K562 (cell line): Measurements from ENCODE around the gene RXRB. TPM values are rescaled to one million over a fixed set of nuclear protein-coding genes. Genes with fewer than 3 reads are reported as not detected.

Source experiments
- CBX3 ChIP-seq, 2 experiments: IDR thresholded peaks; 1 replicate in 1 of 2; 2 replicates in 1 of 2; pipeline ENCODE4 v1.6.1; 2012; ENCODE audit warnings: inconsistent platforms in 2 of 2, low read length in 2 of 2, borderline replicate concordance in 1 of 2, control low read depth in 1 of 2
- HIVEP1 ChIP-seq: fragments of 250-450 bp; sonication (Bioruptor Pico); IDR thresholded peaks from 2 replicates; pipeline ENCODE4 v1.4.0; 2020; ENCODE audit warnings: mild to moderate bottlenecking
- TARDBP ChIP-seq: fragments of 450-650 bp; IDR thresholded peaks from 2 replicates; pipeline ENCODE4 v1.6.1; 2016
- ZNF263 ChIP-seq: sonication (generic); formaldehyde crosslinking; IDR thresholded peaks from 2 replicates; pipeline ENCODE4 v1.8.0; 2022; ENCODE audit warnings: mild to moderate bottlenecking, missing genetic modification reagents, borderline replicate concordance
- polyA plus RNA-seq, 8 experiments: library from polyadenylated mRNA; depleted of rRNA in 4 of 8; stranded (reverse) in 5 of 8; unstranded in 3 of 8; fragments of >200 nt; fragmentation: Nextera tagmentation in 2 of 8; fragmentation: Illumina TruSeq in 1 of 8; extraction: Ambion mirVana in 2 of 8; extraction: Trizol in 1 of 8; gene quantifications; 2 replicates each; pipeline versions ENCODE4 v1.2.1 to v1.2.3, GENCODE V29; 2011 to 2014; ENCODE audit warnings: inconsistent platforms in 1 of 8, missing spikeins in 1 of 8
- total RNA-seq, 7 experiments: library from RNA; depleted of rRNA in 6 of 7; stranded (reverse); fragments of >200 nt in 6 of 7; fragmentation: Illumina TruSeq in 2 of 7; extraction: Trizol in 2 of 7; gene quantifications; 2 replicates each; pipeline versions ENCODE4 v1.2.1 to v1.2.3, GENCODE V29; 2011 to 2021; ENCODE audit warnings: low replicate concordance in 1 of 7
- TF ChIP-seq, protein P1 (sequence below): fragments of 450-650 bp; IDR thresholded peaks from 2 replicates; pipeline ENCODE4 v1.6.1; 2014; ENCODE audit warnings: low read depth, mild to moderate bottlenecking, moderate library complexity, borderline replicate concordance
- TF ChIP-seq, protein P2 (sequence below): fragments of 450-650 bp; IDR thresholded peaks from 2 replicates; pipeline ENCODE4 v1.6.1; 2018; ENCODE audit not compliant: partially characterized antibody
- TF ChIP-seq, protein P3 (sequence below): fragments of 250-450 bp; sonication (Bioruptor Pico); IDR thresholded peaks from 2 replicates; pipeline ENCODE4 v1.8.0; 2022; ENCODE audit warnings: inconsistent platforms

The RXRB gene
- total and polyA plus RNA-seq, 9 of the 15 experiments (the other 6 are each of a cell fraction or from before 2014, with no cell fraction given): 0.76 to 35.5 (median 18.4) TPM

DNA sequence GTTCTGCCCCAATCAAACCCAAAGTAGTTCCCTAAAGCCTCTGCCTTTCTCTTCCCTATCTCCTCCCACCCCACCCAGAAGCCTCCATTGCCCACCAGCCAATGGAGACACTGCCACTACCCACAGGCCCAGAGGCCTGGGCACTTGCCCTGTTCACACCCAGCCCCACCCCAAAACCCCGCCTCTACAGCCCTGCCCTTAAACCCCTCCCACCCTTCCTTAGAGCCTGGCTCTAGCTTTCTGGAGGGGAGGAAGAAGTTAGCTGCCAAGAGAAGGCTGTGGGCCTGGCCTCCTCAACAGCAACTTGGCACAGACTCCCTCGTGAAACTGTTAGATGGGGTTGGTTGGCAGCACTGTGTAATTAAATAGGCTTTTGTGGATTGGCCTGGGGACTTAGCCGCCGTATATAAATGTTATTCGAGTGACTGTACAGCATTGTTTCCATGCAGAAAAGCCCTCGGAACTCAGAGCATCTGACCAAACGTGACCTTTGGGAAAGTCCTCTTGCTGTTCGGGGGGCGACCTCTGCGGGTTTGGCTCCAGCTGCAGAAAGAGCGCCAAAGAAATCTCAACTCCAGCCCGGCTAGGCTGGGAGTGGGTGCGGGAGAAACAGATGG lies 39.6 kb downstream of the RXRB start (continued):
- TF ChIP-seq, protein P1, sequence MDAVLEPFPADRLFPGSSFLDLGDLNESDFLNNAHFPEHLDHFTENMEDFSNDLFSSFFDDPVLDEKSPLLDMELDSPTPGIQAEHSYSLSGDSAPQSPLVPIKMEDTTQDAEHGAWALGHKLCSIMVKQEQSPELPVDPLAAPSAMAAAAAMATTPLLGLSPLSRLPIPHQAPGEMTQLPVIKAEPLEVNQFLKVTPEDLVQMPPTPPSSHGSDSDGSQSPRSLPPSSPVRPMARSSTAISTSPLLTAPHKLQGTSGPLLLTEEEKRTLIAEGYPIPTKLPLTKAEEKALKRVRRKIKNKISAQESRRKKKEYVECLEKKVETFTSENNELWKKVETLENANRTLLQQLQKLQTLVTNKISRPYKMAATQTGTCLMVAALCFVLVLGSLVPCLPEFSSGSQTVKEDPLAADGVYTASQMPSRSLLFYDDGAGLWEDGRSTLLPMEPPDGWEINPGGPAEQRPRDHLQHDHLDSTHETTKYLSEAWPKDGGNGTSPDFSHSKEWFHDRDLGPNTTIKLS: no peak
- TF ChIP-seq, protein P2, sequence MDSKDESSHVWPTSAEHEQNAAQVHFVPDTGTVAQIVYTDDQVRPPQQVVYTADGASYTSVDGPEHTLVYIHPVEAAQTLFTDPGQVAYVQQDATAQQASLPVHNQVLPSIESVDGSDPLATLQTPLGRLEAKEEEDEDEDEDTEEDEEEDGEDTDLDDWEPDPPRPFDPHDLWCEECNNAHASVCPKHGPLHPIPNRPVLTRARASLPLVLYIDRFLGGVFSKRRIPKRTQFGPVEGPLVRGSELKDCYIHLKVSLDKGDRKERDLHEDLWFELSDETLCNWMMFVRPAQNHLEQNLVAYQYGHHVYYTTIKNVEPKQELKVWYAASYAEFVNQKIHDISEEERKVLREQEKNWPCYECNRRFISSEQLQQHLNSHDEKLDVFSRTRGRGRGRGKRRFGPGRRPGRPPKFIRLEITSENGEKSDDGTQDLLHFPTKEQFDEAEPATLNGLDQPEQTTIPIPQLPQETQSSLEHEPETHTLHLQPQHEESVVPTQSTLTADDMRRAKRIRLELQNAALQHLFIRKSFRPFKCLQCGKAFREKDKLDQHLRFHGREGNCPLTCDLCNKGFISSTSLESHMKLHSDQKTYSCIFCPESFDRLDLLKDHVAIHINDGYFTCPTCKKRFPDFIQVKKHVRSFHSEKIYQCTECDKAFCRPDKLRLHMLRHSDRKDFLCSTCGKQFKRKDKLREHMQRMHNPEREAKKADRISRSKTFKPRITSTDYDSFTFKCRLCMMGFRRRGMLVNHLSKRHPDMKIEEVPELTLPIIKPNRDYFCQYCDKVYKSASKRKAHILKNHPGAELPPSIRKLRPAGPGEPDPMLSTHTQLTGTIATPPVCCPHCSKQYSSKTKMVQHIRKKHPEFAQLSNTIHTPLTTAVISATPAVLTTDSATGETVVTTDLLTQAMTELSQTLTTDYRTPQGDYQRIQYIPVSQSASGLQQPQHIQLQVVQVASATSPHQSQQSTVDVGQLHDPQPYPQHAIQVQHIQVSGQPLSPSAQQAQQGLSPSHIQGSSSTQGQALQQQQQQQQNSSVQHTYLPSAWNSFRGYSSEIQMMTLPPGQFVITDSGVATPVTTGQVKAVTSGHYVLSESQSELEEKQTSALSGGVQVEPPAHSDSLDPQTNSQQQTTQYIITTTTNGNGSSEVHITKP: no peak
- TF ChIP-seq ZNF263 (CRISPR knock-in tag) (no peak), CBX3 (IDR thresholded peaks at IDR 0.05; ENCODE audit: borderline replicate concordance in 1 of 2, low read length in 2 of 2) (no peak), HIVEP1 (CRISPR knock-in tag) (no peak), TARDBP (no peak)
- TF ChIP-seq, protein P3, sequence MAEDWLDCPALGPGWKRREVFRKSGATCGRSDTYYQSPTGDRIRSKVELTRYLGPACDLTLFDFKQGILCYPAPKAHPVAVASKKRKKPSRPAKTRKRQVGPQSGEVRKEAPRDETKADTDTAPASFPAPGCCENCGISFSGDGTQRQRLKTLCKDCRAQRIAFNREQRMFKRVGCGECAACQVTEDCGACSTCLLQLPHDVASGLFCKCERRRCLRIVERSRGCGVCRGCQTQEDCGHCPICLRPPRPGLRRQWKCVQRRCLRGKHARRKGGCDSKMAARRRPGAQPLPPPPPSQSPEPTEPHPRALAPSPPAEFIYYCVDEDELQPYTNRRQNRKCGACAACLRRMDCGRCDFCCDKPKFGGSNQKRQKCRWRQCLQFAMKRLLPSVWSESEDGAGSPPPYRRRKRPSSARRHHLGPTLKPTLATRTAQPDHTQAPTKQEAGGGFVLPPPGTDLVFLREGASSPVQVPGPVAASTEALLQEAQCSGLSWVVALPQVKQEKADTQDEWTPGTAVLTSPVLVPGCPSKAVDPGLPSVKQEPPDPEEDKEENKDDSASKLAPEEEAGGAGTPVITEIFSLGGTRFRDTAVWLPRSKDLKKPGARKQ: no peak
